C4-2B (cell line): ENCODE measurements around the gene FCHO1.
A peak's percentile ranks its signal among the peaks of the same experiment; 100 is the strongest.
"Not testable (repeated sequence)": the region's sequence is repeated elsewhere in the genome, so short reads cannot be mapped to it uniquely, and the experiment has no call there.

Experiments used
- H3K27ac ChIP-seq: fragments of 450-650 bp; 2 replicates; pipeline ENCODE4 v1.5.1; 2017
- ZFX ChIP-seq: fragments of 450-650 bp; IDR thresholded peaks from 2 replicates; pipeline ENCODE4 v1.6.1; 2017
- TF ChIP-seq, protein P1 (sequence below): fragments of 450-650 bp; conservative IDR thresholded peaks from 2 replicates; pipeline ENCODE4 v1.5.1; 2017; ENCODE audit warnings: mild to moderate bottlenecking

FCHO1 gene

DNA sequence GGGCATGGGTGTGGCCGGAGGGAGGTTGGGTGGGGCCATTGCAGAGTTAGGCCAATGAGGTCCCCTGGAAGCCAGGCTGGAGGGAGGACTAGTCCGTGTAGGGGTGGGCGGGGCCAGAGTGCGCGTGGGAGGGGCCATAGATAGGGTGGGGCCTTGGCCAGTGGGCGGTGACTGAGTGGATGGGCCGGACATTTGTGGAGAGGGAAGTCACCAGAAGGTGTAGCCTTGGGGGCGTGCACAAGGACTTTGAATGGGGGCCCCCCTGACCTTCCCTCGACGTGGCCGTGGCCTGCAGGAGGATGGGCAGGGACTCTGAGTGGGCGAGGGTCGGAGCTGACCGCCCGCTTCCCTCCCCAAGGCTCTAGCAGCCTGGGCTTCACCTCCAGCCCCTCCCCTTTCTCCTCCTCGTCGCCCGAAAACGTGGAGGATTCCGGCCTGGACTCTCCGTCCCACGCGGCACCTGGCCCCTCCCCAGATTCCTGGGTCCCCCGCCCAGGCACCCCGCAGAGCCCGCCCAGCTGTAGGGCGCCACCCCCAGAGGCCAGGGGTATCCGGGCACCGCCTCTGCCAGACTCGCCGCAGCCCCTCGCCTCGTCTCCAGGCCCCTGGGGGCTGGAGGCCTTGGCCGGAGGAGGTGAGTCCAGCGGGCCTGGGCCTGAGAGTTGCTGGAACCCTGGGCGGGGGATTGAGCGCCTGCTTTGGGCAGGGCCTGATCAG lies 27.1 kb downstream of the FCHO1 start:
- no peak overlapping the region for H3K27ac ChIP-seq
- TF ChIP-seq ZFX, result no peak

DNA sequence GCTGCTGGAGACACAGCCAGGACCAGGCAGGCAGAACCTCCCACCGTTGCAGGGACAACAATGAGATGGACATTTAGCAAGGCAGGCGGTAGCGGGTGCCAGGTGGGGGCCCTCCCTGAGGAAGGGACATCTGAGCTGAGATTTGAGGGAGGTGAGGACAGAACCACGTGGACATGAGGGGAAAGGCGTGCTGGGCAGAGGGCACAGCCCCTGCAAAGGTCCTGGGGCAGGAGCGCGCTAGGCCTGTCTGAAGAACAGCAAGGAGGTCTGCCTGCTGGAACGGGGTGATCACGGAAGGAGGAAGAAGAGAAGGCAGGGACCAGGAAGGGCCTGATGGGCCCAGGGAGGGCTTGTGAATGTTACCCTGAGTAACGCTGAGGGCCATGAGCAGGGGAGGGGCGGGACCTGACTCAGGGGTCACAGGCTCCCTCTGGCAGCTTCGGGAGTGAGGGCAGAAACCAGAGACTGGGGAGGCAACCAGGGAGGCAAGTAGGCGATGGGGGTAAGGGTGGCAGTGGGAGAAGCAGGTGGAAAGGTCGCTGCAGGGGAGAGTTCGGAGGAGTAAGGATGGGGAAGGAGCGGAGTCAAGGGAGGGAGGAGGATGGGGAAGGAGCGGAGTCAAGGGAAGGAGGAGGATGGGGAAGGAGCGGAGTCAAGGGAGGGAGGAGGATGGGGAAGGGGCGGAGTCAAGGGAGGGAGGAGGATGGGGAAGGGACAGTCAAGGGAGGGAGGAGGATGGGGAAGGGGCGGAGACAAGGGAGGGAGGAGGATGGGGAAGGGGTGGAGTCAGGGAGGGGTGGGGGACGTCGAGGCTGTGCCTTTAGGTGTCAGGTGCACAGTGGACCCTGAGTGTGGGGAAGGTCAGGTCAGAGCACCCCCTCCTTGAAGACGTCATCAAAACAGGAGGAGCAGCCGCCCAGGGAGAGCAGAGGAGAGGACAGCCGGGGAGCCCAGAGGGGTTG lies 28.0 kb downstream of the FCHO1 start:
- no peak overlapping the region for H3K27ac ChIP-seq

DNA sequence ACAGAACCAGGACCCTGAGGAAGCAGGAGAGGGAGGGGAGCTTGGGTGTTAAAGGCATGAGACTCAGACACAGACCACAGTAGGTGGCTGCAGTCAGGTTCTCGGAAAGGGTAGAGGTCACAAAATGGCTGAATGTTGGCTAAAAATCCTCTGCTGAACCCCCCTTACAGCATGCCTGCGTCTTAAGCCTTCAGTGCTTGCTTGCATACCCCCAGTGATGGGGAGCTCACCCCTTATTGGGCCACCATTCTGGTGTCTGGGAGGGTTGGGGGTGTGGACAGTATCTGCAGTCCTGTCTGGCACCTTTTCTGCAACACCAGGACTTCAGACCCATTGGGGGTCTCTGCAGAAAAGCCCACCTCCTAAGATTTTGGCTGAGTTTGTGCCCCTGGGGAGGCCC lies 29.5 kb downstream of the FCHO1 start:
- no peak overlapping the region for H3K27ac ChIP-seq

More for the DNA sequence above, 28.0 kb downstream of the FCHO1 start:
- no peak for TF ChIP-seq ZFX
- TF ChIP-seq, protein P1, sequence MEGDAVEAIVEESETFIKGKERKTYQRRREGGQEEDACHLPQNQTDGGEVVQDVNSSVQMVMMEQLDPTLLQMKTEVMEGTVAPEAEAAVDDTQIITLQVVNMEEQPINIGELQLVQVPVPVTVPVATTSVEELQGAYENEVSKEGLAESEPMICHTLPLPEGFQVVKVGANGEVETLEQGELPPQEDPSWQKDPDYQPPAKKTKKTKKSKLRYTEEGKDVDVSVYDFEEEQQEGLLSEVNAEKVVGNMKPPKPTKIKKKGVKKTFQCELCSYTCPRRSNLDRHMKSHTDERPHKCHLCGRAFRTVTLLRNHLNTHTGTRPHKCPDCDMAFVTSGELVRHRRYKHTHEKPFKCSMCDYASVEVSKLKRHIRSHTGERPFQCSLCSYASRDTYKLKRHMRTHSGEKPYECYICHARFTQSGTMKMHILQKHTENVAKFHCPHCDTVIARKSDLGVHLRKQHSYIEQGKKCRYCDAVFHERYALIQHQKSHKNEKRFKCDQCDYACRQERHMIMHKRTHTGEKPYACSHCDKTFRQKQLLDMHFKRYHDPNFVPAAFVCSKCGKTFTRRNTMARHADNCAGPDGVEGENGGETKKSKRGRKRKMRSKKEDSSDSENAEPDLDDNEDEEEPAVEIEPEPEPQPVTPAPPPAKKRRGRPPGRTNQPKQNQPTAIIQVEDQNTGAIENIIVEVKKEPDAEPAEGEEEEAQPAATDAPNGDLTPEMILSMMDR, result no peak

DNA sequence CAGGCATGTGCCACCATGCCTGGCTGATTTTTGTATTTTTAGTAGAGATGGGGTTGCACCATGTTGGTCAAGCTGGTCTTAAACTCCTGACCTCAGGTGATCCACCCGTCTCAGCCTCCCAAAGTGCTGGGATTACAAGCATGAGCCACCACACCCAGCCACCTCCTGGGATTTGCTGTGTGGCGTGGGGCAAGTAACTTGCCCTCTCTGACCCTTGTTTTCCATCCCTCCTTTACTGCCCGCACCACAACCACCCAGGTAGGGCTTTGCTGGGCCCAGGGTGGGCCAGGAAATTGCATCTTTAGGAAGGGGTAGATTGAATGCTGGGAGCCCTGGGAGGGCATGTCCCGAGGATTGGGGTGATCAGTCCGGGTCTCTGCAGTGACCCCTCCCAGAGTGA lies 32.4 kb downstream of the FCHO1 start:
- not testable (repeated sequence) for H3K27ac ChIP-seq

More for the DNA sequence above, 29.5 kb downstream of the FCHO1 start:
- no peak for TF ChIP-seq ZFX
- TF ChIP-seq, protein P1, result no peak

DNA sequence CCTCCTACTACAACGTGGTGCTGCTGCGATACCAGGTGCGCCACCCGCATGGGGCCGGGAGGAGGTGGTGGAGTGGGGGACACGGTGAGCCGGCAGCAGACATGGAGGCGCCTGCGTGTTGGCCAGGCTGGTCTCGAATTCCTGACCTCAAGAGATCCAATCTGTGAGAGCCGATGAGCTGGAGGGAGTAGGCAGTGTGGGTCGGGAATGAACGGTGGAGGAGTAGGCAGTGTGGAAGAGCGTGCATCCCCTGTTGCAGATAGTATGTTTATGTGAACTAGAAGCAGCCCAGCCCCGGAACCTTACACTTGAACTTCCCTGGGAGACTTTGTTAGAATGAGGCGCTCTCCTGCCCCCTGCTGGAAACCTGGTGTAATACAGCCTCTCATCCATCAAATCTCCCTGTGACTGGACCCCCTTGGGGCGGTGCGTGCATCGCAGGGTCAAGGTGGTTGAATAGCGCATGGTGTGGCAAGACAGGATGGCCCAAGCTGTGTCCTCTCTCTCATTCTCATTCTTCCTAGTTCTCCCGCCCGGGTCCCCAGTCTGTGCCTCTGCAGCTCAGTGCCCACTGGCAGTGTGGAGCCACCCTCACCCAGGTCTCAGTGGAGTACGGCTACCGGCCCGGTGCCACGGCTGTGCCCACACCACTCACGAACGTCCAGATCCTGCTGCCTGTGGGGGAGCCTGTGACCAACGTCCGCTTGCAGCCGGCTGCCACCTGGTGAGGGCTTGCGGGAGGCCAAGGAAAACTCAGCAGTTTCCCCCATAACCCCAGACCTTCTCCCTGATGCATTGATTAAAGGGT lies 33.1 kb downstream of the FCHO1 start:
- H3K27ac ChIP-seq, result no peak overlapping the region
- TF ChIP-seq, protein P1, result peak; percentile 90
- no peak for TF ChIP-seq ZFX

DNA sequence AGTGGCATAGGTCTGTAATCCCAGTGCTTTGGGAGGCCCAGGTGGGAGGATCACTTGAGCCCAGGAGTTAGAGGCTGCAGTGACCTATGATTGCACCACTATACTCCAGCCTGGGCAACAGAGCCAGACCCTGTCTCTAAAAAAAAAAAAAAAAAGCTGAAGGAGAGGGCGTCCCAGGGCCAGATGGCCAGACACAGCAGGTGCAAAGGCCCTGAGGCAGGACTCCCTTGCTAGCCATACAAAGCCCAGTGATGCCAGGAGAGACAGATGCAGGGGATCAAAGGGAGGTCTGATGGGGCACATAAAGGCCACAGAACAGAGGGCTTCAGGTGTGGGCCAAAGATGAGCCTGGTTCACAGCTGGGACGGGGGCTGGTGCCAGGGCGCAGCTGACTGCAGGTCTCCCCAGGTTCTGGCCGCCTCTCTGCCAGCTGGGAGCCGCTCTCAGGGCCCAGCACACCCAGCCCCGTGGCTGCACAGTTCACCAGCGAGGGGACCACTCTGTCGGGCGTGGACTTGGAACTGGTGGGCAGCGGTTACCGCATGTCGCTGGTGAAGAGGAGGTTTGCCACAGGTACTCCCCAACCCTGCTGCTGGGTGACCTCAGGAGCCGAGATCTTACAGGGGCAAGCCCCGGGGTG lies 36.1 kb downstream of the FCHO1 start:
- H3K27ac ChIP-seq, result no peak overlapping the region

DNA sequence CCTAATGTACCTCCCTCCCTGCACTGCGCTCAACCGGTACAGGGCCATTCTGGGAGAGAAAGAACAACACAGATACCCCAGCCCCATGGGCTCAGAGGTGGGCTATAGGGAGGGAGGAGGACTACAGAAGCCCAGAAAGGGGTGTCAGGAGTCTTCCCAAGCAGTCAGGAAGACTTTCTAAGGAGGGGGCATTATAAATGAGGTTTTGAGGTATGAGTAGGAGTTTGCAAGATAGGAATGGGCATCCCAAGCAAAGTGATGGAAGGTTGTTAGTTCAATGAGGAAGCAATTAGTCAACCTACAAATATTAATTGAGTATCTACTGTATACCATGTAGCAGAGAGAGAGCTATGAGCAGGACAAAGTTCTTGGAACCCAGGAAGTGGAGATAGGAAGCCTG lies 37.4 kb downstream of the FCHO1 start:
- TF ChIP-seq, protein P1, result no peak
- no peak for TF ChIP-seq ZFX
- no peak overlapping the region for H3K27ac ChIP-seq

More for the DNA sequence above, 36.1 kb downstream of the FCHO1 start:
- no peak for TF ChIP-seq ZFX
- TF ChIP-seq, protein P1, result no peak
